ENCODE measurements around the gene PCGF3.

The PCGF3 gene

GRCh38 chr4:784401-785331 is 79.0 kb downstream of the PCGF3 start:
- DNase-seq (ENCODE audit: low read depth), result no peak

- no peak for DNase-seq (ENCODE audit: low read depth)
Observed at GRCh38 chr4:785332-786073, 79.9 kb downstream of the PCGF3 start.

DNA sequence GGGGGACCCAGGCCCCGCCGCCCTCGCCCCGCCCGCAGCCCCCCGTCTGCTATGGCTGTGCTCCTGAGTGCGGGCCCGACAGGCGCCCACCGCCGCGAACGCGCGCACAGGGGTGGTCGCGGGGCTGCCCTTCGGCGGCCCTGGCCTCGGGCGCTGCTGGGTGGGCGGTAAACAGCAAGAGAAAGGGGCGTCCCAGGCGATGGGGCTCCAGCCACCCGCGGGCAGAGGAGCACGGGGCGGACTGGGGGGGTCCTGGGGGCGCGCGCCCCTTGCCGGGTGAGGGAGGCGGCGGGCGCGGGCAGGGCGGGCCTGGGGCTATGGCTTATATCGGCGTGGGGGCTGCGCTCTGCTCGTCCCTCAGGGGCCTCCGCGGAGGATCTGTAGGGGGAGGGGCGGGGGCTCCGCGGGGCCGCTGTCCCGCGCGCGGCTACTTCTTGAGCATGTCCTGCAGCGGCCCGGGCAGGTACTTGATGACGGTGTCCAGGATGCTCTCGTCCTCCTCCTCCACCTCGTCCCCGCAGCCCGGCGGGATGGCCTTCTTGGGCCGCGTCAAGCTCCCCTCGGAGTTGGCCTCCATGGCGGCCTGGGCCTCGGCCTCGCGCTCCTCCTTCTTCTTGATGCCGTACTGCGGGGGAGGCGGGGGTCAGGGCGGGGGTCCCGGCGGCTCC is 80.6 kb downstream of the PCGF3 start:
- no peak for DNase-seq (ENCODE audit: low read depth)

DNA sequence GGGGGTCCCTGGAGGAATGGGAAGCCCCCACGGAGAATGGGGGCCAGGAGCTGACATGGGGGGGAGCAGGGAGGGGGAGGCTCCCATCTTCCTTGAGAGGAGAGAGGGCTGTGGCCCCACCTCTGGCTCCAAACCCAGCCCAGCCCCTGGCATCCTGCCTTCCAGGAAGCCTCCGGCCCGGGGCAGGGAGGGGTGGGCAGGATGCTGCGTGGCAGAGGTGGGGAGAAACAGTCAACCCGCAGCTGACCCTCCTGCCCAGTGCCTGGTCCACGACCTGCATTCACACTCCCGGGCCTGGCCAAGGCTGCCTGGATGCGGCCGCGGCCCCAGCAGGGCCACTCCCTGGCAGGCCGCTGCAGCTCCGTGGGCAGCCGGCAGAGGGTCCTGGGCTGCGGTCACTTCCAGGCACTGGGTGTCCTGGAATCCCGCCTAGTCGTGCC is 81.2 kb downstream of the PCGF3 start:
- DNase-seq (ENCODE audit: low read depth), result no peak

DNA sequence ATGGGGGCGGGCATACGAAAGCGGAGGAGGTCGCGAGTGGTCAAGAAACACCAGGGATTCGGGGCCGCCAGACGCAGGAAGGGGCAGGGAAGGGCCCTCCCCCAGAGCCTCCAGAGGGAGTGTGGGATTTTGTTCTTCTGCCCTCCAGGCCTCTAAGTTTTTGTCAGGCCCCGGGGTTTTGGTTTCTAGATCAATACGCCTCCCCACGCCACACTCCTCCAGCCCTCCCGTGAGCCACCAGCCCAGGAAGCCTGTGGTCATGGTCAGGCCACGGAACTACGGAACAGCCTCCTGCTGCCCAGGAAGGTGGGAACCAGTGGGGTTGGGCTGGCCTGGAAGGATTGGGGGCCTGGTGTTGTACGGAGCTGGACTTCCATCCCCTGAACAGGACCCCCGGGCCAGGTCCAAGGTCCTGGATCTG is 81.9 kb downstream of the PCGF3 start:
- no peak for DNase-seq (ENCODE audit: low read depth)

- no peak for DNase-seq (ENCODE audit: low read depth)
Observed at GRCh38 chr4:788006-788635, 82.5 kb downstream of the PCGF3 start.

GRCh38 chr4:788636-789297 is 83.1 kb downstream of the PCGF3 start:
- no peak for DNase-seq (ENCODE audit: low read depth)

- DNase-seq (ENCODE audit: low read depth), result no peak
Observed at GRCh38 chr4:789571-790465, 84.2 kb downstream of the PCGF3 start.

DNA sequence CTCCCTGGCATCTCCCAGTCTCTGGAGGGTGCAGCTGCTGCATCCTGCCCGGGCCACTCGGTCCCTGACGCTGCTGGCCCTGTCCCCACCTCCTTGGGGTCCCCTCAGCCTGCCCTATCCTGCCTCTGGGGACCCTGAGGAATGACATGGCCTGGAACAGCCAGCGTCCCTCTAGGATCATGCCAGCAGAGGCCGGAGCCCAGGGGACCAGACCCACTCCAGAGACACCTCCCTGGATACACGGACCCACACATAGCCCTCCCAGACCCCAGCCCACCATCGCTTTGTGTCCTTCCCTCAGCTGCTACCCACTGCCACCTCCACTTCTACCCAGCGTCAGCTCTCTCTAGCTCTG is 84.8 kb downstream of the PCGF3 start:
- no peak for DNase-seq (ENCODE audit: low read depth)

GRCh38 chr4:791252-791897 is 85.7 kb downstream of the PCGF3 start:
- DNase-seq (ENCODE audit: low read depth), result no peak

GRCh38 chr4:791898-792625 is 86.4 kb downstream of the PCGF3 start:
- no peak for DNase-seq (ENCODE audit: low read depth)

DNA sequence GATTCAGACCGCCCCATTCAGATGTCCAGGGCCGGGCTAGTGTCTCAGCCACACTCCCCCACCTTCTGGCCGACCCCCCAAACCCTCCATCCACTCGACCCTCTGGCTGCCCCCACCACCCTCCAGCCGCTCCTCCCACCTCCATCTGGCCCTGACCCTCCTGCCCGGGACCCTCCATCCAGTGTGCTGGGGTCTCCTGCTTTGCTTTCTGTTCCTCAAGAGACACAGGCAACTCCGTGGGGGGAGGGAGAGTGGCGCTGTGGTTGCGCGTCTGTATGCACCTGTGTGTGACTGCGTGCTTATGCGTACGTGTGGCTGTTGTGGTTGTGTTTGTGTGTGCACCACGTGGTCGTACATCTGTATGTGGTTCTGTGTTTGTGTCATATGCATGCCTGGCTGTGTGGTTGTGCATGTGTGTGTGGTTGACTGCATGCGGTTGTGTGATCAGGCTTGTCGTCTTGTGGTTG is 87.0 kb downstream of the PCGF3 start:
- DNase-seq (ENCODE audit: low read depth), result no peak

DNA sequence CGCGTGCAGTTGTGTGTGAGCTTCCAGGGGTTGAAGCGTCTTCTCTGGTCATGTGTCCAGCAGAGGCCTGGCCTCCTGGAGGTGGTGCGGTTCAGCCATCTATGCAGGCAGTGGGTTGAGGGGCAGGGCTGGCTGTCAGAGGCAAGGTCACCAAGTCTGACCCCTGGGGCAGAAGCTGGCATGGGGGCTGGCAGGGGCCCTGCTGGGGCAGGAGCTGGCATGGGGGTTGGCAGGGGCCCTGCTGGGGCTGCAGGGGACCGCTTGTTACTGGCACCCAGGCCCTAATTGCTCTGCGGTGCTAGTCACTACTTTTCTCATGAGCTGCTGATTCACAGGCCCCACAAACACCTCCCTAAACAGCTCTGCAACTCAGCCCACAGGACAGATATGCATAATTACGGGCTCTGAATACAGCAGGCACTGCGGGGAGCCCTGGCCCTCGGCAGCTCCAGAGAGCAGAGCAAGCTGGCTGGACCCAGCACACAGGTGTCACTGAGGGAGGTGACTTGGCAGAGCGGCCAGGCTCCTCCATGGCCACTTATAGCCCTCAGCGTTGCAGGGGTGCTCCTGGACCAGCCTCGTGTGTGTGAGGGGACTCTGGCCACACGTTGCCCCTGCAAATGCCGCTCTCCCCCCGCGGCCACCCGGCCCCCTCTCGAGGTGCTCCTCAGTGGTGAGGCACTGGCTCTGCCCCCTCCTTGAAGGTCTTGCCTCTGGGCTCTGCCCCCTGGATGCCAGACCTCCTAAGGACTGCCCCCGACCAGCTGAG is 87.6 kb downstream of the PCGF3 start:
- no peak for DNase-seq (ENCODE audit: low read depth)

- DNase-seq (ENCODE audit: low read depth), result no peak
Observed at GRCh38 chr4:793941-794621, 88.4 kb downstream of the PCGF3 start.

GRCh38 chr4:794900-795725 is 89.5 kb downstream of the PCGF3 start:
- no peak for DNase-seq (ENCODE audit: low read depth)

DNA sequence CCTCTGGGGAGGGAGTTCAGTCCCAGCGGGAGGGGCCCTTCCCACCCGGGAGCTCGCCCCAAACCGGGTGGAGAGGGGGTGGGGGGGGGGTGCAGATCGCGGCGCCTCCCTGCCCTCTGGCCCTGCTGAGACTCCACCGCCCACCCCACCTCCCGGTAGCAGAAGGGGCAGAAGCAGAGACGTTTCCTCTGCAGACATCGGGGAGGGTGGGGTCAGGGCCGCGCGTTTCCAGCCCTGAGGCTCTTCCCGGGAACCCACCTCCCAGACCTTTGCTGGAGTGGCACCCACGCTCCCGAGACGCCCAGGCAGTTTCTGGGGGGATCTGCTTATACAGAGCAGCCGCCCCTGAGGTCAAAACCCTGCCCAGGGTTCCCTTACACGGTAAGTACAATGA is 90.1 kb downstream of the PCGF3 start:
- no peak for DNase-seq (ENCODE audit: low read depth)

DNA sequence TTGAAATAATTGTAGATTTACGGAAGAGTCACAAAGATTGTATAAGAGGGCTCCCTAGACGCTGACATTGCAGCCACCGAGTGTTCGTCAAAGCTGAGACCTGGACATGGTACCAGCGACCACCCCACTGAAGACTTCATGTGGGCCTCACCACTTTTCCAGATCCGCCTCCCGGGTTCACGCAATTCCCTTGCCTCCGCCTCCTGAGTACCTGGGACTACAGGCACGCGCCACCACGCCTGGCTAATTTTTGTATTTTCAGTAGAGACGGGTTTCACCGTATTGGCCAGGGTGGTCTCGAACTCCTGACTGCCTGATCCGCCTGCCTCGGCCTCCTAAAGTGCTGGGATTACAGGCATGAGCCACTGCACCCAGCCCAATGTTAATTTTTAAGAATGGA is 90.6 kb downstream of the PCGF3 start:
- DNase-seq (ENCODE audit: low read depth), result no peak

Data from HS-27A (cell line).